Measurements from ENCODE around the gene PLEKHA6. TPM values are rescaled to one million over a fixed set of nuclear protein-coding genes. Genes with fewer than 3 reads are reported as not detected.

PLEKHA6 gene
- total RNA-seq, 2 donors from 2014 or later = 14.1 to 19.8 TPM

DNA sequence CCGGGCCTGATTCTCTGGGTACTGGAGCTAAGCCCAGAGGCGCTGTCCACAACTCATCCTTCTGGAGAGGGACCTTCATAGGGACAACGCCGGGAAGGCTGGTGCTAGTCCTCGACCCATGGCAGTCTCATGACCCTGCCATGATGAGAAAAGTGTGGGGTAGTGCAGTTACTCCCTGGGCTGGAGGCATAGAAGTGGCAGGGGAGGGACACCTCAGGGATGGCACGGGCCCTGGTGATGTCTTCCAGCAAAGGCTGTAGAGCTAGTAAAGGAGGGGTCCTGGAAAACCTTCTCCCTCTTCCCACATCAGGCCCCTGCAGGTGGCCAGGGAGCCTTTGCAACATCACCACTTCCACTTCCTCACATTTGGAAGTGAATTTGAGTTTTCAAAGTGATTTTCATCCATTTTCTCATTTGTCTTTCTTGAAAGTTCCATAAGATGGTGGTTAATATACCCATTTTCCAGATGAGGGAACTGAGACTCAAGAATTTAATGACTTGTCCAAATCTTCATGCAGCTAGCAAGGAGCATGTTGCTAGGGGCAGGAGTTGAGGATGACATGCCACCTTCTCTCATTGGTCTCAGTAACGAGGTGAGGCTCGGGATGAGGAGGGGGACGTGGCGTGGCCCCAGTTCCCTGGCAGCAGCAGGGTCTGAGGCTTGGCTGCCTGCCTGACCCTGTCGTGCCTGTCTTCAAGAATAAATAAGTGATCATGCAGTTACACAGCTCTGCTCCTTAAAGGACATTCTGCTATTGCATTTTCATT is 142.7 kb downstream of the PLEKHA6 start:
- ATAC-seq = no peak
- DNase-seq = no peak
- intact Hi-C loops (cut with DNase I) = no loop called here

DNA sequence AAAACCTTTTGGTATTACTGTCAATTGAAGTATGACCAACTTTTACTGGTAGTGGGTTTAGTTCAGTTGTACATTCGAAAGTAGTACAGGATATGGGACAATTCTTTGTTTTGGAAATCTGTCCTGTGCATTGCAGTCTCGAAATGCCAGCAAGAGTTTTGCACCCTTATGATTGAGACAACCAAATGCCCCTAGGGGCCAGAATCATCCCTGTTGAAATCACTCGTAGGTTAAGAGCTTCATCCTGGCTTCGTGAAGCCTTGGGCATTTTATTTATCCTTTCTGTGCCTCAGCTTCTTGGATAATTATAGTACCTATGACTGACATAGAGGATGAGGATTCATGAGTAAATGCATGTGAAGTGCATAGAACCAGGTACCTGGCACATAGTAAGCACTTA is 143.5 kb downstream of the PLEKHA6 start:
- DNase-seq = no peak
- no peak for ATAC-seq
- intact Hi-C loops (cut with DNase I) = no loop called here

DNA sequence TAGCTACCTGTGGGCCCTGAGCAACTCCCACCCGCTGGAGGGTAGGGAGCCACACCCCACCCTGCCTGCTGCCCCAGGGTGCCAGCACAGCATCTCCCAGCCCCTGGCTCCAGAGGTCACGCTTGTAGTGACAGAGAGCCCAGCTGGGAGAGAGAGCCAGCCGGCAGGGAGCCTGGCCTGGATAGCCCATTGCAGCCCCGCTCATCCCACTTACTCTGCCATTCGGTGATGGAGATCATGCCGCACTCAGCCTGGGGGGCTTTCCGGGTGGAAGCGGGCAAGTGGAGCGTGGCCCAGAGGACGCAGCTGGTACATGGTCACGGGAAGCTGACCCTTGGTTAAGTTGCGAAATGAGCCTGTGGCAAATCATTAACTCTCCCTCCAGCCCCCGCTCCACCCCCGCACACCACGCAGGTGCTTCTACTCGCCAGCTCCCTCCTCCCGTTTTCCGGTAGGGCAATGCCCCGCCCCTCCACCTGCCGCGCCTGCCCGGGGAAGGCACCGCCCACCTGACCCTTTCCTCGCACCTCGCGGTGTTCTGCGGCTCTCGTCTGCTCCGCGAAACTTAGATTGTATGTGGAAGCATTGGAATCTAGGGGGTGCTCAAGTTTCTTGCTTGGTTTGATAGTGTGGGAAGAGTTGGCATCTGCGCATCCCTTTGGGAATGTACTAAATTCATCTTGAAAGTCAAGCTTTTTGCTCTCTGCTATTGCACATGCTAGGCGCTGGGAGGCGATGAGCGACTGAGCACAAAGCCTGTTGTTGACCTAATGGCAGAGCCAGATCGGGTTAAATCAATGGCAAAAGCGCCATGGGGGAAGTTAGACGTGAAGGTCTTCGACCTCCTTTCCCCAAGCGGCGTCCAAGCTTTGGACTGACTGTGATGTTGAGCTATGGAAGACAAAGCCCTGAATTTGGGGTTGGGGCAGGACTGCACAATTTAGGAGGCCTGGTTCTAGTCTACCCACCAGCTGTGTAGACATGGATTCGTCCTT is 145.8 kb downstream of the PLEKHA6 start, which contains the start of gene GOLT1A:
GOLT1A (minus strand) TSS at position 321 of the 995 bp plus-strand sequence; CDS start at position 239, 82 bp downstream.
- intact Hi-C loops (cut with DNase I) = loop anchor here (5.0 kb wide), 1 partner anchor 148 kb away; no protein-coding TSS in a partner anchor
- peak; percentile 64 for DNase-seq
- peak; percentile 77 to 81 for ATAC-seq

DNA sequence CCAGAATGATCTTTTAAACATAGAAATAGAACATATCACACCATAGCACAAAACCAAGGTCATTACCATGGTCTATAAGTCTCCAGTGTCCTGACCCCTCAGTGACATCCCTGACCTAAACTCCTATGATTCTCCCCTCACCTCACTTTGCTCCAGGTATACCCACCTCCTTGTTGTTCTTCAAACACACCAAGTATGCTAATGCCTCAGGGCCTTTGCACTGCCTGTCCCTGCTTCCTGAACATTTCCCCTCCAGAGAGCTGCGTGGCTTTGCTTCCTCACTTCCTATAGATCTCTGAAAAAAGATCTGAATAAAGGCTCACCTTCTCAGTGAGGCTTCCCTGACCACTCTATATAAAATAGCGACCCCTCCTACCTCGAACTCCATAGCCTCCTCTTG is 147.0 kb downstream of the PLEKHA6 start:
- DNase-seq (no peak), ATAC-seq (no peak)
- intact Hi-C loops (cut with DNase I) = loop anchor here (5.0 kb wide), 1 partner anchor 150 kb away; no protein-coding TSS in a partner anchor

DNA sequence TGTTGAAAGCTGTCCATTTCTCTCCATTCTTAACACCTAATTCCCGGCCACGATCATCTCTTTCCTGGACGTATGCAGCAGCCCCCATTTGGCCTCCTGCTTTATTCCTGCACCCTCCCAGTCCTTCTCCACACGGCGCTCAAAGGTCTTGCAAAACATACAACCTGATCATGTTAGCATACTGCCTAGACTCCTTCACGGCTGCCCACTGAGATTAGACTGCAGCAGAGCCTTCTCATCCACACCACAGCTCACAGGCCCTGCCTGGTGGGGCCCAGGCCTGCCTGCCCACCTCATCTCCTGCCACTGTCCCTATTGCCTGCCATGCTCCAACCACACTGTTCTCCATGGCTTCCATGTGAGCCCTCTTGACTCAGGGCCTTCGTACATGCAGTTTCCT is 148.7 kb downstream of the PLEKHA6 start:
- intact Hi-C loops (cut with DNase I) = loop anchor here (5.0 kb wide), 1 partner anchor 151 kb away; no protein-coding TSS in a partner anchor
- ATAC-seq = no peak
- DNase-seq = no peak

DNA sequence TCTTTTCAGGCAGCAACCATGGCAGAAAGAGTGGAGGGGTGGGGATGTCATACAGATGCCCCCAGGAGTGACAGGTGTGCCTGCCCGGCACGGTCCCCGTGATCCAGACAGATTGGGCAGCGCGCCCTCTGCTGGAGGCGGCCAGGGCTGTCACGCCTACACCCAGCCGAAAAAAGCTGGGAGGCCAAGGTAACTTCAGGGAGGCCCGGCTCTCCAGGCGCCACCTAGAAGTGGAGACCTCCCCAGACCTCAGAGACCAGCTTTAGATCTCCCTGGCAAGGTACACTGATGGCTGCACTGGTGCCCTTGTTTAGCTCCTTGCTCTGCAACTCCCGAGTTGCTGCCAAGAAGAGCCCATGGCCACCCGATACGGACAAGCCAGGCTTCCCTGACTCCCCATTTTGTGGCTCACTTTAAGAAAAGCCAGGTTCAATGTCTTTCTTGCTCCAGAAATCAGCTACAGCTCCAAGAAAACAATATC is 152.6 kb downstream of the PLEKHA6 start:
- DNase-seq (peak; percentile 70), ATAC-seq (peak; percentile 89 to 94)
- intact Hi-C loops (cut with DNase I) = loop anchor here (2.0 to 5.0 kb wide), 2 partner anchors 44 to 45 kb away; no protein-coding TSS in a partner anchor

DNA sequence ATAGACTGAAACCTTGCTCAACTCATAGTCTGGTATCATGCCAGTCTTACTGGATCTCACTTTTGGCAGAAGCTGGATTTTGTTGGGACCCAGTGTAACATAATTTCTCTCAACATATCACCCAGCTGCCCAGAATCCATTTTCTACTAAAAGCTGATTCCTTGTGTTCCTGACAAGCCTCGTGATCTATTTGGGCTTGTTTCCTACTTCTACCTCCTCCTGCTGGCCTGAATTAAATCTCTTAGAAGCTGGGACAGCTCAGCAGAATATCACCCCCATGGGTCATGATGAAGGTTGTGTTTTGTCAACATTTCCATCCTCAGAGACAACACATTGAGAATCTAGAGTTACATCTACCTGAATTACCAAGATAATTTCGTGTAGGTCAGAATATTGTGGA is 153.6 kb downstream of the PLEKHA6 start:
- no peak for DNase-seq
- intact Hi-C loops (cut with DNase I) = loop anchor here (2.0 to 5.0 kb wide), 2 partner anchors 43 to 44 kb away; no protein-coding TSS in a partner anchor
- no peak for ATAC-seq

DNA sequence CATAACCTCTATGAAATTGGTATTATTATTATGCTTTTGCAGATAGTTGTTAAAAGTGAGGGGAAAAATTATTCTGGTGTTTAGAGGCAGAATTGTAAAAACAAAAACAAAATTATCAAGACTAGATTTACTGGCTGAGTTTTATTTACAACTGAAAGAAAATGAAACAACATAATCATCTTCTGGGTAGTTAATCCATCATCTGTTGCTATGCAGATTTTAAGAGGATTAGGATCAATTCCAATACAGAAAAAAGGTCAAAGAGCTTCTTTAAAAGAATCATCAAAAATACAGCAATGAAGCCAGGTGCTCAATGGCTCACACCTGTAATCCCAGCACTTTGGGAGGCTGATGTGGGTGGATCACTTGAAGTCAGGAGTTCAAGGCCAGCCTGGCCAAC is 154.2 kb downstream of the PLEKHA6 start:
- no peak for ATAC-seq
- intact Hi-C loops (cut with DNase I) = loop anchor here in 1 of 2 donors (5.0 kb wide), 1 partner anchor 43 kb away; no protein-coding TSS in a partner anchor
- DNase-seq = no peak

DNA sequence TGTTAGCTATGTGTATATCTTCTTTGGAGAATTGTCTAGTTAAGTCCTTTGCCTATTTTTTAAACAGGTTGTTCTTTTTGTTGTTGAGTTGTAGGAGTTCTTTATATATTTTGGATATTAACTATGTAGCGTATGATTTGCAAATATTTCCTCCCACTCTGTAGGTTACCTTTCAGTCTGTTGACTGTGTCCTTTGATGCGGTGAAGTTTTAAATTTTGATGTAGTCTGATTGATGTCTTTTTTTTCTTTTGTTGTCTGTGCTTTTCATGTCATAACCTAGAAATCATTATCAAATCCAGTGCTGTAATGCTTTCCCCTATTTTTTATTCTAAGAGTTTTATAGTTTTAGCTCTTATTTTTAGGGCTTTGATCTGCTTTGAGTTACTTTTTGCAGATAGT is 154.8 kb downstream of the PLEKHA6 start:
- intact Hi-C loops (cut with DNase I) = loop anchor here in 1 of 2 donors (5.0 kb wide), 1 partner anchor 43 kb away; no protein-coding TSS in a partner anchor
- ATAC-seq = no peak
- DNase-seq = no peak

DNA sequence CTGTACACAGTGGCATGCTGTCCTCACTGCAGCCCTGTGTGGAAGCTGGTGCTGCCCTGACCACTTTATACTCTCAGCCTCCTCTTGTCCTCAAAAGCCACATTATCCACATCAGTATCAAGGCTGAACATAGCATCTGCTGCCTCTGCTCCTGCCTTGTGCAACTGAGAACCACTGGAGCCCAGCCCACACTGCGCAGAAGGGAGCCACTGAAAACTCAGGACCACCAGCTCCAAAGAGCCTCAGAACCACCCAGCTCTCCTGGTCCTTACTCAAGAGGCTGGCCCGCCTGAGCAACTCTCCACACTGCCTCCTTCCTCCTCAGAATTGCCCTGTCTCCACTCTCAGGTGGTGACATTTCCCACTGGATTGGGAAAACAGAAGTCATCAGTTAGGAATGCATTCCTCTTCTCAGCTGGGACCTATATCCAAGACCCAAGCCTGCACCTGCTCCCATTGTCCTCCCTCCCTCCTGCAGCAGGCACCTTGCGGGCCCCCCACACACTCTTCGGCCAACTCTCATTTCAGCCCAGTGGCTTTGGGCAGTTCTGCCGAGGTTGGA is 156.4 kb downstream of the PLEKHA6 start:
- DNase-seq (no peak), ATAC-seq (no peak)
- intact Hi-C loops (cut with DNase I) = no loop called here

DNA sequence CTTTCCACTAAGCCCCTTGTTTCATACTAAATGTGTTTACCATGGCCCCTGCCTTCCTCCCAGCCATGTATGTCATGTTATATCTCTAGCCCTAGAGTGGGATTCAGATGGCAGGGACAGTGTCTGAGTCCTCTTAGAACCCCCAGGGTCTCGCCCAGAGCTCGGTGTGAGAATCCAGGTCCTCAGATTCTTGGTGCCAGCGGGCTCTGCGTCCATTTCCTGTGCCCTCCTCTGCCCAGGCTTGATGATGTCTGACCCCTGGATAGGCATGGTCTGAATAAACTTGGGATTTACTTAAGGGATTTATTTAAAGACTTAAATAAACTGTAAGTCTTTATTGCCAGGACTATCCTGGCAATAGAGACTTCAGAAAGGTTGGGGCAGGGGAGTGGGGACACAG is 157.2 kb downstream of the PLEKHA6 start:
- no peak for ATAC-seq
- intact Hi-C loops (cut with DNase I) = no loop called here
- no peak for DNase-seq

DNA sequence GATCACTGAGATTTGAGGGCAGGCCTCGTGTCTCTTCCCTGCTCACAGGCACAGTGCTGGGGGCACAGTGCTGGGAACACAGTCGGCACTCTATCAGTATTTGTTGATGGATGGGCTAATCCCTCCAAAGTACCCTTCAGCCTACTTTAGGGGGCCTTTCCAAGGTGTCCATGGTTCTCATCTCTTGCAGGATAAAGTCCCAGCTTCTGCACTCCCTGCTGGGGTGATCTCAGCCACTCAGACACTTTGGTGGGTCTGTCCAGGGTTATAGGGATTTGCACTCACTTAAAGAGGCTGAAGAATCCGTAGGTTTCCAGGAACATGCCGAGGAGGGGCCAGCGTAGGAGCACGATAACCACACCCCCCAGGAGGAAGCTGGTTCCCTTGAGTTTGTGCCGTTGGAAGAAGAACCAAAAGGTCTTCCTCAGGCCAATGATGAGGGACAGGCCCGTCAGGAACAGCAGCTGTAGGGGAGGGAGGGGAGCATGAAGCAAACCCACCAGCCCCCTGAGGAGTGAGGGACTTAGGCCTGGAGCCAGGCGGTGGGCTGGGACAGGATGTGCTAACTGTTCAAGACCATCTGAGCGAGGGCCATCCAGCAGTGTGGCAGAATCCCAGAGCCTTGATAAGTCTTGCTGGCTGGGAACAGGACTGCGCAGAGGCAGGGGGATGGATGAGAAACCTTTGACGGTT is 158.2 kb downstream of the PLEKHA6 start:
- intact Hi-C loops (cut with DNase I) = no loop called here
- DNase-seq (no peak), ATAC-seq (no peak)

DNA sequence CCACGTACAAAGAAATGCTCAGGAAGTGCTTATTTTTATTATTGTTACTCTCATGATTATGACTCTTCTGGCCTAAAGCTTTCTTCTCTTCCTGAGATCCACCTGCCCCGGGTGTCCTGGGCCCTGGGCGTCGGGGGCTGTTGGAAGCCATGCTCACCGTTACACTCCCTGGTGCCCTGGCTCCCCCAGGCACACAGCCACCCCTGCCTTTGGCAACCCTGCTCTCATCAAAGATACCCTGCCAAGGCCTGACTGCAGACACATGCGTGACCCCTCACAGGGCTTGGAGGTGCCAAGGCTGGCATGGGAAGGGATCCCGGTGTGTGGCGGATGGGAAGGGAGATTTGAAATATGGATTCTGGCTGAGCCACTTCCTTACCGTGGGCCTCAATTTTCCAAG is 160.2 kb downstream of the PLEKHA6 start:
- ATAC-seq = peak; percentile 48 to 65
- intact Hi-C loops (cut with DNase I) = no loop called here
- no peak for DNase-seq

DNA sequence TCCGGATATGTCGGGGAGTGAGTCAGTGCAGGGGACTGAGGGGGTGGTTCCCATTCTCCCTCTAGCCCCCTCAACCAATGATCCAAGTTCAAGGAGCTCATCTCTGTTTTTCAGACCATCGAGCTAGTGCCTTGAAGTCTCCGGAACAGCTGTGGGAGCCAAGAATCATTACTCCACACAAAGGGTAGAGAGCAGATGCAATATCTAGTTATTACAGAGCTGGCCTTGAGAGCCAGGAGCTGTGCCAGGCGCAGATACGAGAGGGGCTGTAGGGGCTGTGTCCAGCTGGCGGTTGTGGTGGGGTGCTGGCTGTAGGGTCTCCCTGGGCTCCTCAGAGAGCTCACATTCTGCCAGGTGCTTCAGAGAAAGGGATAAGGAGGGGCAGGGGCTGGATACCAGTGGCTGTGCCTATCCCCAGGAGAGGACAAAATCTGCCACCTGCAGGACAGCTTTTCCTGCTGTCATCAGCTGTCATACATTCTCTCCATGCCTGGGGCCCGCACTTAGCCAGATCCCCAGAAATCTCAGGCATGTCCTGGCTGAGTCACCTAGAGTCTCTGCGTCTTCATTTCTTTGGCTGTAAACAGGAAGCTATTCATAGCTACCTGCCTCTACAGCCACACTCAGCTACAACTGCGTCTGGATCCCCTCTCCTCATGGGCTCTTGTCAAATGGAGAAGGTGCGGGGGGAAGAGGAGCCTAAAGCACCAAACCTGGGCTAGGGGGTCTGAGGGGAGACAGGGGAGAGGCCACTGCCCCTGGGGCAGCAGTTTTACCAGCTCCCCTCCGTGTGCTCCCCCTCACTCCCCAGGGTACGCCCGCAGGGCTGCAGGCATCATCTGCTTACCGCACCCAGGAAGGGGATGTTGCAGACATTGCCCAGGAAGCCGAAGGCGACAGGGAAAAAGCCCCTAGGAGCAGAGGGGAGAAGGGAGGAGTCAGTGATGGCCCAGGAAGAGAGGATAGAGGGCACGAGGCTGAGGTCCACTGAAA is 161.1 kb downstream of the PLEKHA6 start:
- peak; percentile 74 to 82 for ATAC-seq
- no peak for DNase-seq
- intact Hi-C loops (cut with DNase I) = no loop called here

DNA sequence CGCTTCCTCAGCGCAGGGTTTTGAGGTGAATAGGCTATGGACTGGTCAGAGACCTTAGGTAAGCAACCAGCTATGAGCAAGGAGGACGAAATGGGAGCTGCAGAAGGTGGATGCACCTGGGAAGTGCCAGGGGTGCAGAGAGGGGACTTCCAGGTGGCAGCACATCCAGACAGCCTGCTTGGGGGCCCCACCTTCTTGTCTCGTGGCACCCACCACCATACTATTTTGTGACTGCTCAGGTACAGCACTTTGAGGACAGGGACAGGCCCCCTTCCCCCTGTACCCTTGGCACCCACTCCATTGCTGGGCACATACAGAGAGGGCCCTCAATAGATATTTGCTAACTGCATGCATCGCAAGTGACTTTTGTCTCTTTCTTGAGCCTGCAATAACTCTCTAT is 162.7 kb downstream of the PLEKHA6 start:
- intact Hi-C loops (cut with DNase I) = no loop called here
- ATAC-seq = no peak
- DNase-seq = no peak

DNA sequence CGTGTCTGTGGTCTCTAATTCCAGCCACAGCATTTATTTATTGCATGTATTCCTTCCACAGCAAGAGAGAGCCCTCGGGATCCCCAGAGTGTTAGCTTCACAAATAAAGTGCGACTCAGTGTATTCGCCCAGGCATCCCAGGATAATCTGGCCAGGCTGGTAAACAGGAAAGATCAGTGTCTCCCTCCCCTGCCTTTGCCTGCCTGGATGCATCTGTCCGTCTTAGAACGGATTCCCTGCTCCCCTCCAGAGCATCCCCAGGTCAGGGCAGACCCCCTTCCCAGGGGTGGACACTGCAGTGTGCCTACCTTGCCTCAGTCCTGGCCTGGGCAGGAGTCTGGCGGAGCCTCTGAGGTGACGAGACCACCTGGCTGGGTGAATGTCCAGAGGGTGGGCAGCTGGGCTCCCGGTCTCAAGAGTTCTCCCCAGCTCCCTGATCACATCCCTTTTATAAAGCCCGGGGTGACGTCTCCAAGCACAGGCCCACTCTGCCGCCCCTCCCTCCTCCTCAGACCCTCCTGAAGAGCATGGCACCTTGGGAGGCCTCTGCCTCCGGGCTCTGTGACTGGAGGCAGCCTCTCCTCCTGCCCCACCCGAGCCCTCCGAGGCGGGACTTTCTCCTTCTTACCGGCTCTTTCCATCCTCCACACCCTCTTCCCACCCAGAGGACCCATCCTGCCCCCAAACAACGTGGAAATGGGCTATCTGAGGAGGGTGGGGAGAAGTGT is 163.5 kb downstream of the PLEKHA6 start, which contains the start of gene KISS1:
KISS1 (minus strand) TSS at position 424 of the 728 bp plus-strand sequence. CDS start 3,615 bp downstream, outside the sequence.
- ATAC-seq = no peak
- intact Hi-C loops (cut with DNase I) = no loop called here
- DNase-seq = no peak

DNA sequence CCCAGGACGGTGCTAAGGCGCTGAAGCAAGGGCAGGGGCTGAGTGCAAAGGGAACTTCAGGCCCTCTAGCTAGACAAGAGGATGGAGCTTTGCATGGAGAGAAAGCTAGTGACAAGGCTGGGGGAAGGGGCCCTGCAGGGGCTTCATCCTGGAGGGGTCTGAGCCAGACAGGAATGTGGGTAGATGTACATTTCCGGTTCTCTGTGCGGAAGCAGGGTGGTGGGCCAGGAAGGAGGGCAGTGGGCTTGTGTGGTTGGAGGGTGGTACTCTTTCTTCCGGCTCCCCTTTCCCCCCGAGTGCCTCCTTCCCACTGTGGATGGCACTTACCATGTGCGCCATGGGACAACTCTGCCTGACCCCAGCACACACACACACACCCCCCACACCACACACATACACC is 165.0 kb downstream of the PLEKHA6 start:
- intact Hi-C loops (cut with DNase I) = no loop called here
- no peak for ATAC-seq
- DNase-seq = no peak

Data from left cardiac atrium (tissue), 4 donors.